Measurements from ENCODE around the gene CDK19. TPM values are rescaled to one million over a fixed set of nuclear protein-coding genes. Genes with fewer than 3 reads are reported as not detected.

The CDK19 gene
- polyA plus RNA-seq, 1 donor from 2014 or later, result 40.7 TPM

DNA sequence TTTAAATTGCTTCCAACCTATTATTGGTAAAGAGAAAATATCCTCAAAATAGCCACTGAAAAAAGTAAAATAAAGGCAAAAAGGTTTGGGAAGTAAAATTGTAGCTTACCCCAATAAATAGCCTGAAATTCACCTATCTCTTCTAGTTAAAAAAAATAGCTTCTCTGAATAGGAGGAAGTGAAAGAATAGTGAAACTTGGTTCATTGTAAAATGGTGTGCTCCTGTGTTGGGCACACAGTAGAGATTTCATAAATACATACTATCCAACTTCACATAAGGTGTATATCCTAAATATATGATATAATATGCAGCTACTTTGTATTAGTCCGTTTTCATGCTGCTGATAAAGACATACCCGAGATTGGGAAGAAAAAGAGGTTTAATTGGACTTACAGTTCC lies 45.3 kb downstream of the CDK19 start:
- Histone ChIP-seq H3F3A (ENCODE audit: insufficient read depth, low read length, poor library complexity, severe bottlenecking) (no peaks in the 10 kb centered on the region), H2AFZ (ENCODE audit: low read depth, low read length) (no peak overlapping the region), H3K36me3 (ENCODE audit: insufficient read depth, low read length) (no peaks in the 10 kb centered on the region), H3K27me3 (ENCODE audit: insufficient read depth, low read depth, low read length) (no peaks in the 10 kb centered on the region), H3K27ac (ENCODE audit: low read length) (no peak overlapping the region), H3K9ac (ENCODE audit: low read length) (no peak overlapping the region), H3K9me2 (ENCODE audit: insufficient read depth, low read length) (no peaks in the 10 kb centered on the region), H3K4me2 (ENCODE audit: low read length) (no peak overlapping the region), H3K4me3 (ENCODE audit: low read length) (no peak overlapping the region), H3K9me3 (ENCODE audit: low read length) (no peaks in the 10 kb centered on the region), H3K79me2 (replicated peaks; ENCODE audit: insufficient read depth, low read length) (peaks cover 5% of the 10 kb centered on the region), H4K20me1 (ENCODE audit: insufficient read depth) (no peaks in the 10 kb centered on the region)
- TF ChIP-seq EZH2 (IDR thresholded peaks at IDR 0.05; ENCODE audit: borderline replicate concordance, insufficient read depth, low read length, poor library complexity, severe bottlenecking) (no peak), SMC3 (conservative IDR thresholded peaks at IDR 0.05; ENCODE audit: poor library complexity) (no peak), TAF1 (IDR thresholded peaks at IDR 0.05; ENCODE audit: low read depth) (no peak), POLR2AphosphoS5 (IDR thresholded peaks at IDR 0.05) (no peak), RAD21 (conservative IDR thresholded peaks at IDR 0.05) (no peak)
- TF ChIP-seq, protein P1, sequence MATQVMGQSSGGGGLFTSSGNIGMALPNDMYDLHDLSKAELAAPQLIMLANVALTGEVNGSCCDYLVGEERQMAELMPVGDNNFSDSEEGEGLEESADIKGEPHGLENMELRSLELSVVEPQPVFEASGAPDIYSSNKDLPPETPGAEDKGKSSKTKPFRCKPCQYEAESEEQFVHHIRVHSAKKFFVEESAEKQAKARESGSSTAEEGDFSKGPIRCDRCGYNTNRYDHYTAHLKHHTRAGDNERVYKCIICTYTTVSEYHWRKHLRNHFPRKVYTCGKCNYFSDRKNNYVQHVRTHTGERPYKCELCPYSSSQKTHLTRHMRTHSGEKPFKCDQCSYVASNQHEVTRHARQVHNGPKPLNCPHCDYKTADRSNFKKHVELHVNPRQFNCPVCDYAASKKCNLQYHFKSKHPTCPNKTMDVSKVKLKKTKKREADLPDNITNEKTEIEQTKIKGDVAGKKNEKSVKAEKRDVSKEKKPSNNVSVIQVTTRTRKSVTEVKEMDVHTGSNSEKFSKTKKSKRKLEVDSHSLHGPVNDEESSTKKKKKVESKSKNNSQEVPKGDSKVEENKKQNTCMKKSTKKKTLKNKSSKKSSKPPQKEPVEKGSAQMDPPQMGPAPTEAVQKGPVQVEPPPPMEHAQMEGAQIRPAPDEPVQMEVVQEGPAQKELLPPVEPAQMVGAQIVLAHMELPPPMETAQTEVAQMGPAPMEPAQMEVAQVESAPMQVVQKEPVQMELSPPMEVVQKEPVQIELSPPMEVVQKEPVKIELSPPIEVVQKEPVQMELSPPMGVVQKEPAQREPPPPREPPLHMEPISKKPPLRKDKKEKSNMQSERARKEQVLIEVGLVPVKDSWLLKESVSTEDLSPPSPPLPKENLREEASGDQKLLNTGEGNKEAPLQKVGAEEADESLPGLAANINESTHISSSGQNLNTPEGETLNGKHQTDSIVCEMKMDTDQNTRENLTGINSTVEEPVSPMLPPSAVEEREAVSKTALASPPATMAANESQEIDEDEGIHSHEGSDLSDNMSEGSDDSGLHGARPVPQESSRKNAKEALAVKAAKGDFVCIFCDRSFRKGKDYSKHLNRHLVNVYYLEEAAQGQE (IDR thresholded peaks at IDR 0.05; ENCODE audit: borderline replicate concordance), result no peak

GRCh38 chr6:110768057-110768456 lies 47.2 kb downstream of the CDK19 start:
- TF ChIP-seq EZH2 (IDR thresholded peaks at IDR 0.05; ENCODE audit: borderline replicate concordance, insufficient read depth, low read length, poor library complexity, severe bottlenecking), result no peak
- TF ChIP-seq, protein P2, sequence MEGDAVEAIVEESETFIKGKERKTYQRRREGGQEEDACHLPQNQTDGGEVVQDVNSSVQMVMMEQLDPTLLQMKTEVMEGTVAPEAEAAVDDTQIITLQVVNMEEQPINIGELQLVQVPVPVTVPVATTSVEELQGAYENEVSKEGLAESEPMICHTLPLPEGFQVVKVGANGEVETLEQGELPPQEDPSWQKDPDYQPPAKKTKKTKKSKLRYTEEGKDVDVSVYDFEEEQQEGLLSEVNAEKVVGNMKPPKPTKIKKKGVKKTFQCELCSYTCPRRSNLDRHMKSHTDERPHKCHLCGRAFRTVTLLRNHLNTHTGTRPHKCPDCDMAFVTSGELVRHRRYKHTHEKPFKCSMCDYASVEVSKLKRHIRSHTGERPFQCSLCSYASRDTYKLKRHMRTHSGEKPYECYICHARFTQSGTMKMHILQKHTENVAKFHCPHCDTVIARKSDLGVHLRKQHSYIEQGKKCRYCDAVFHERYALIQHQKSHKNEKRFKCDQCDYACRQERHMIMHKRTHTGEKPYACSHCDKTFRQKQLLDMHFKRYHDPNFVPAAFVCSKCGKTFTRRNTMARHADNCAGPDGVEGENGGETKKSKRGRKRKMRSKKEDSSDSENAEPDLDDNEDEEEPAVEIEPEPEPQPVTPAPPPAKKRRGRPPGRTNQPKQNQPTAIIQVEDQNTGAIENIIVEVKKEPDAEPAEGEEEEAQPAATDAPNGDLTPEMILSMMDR (IDR thresholded peaks at IDR 0.05; ENCODE audit: poor library complexity, severe bottlenecking), result no peak

DNA sequence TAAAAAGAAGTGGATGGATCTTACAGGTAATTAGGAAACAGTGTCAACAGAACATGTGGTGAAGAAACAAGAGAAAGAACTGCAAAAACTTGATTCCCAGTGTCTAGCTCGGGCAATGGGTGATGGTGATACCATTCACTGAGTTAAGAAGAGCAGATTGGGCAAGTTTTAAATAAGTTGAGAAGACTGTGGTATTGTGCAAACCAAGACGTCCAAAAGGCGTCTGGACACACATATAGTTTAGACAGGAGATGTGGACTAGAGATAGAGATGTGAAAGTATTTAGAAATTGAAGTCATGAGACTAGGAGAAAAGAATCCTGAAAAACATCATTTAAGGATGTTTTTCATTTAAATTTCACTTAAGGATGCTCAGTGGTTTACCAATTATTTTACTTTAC lies 53.9 kb downstream of the CDK19 start:
- Histone ChIP-seq H3K27ac (ENCODE audit: low read length) (no peak overlapping the region), H4K20me1 (ENCODE audit: insufficient read depth) (no peaks in the 10 kb centered on the region), H3F3A (ENCODE audit: insufficient read depth, low read length, poor library complexity, severe bottlenecking) (no peaks in the 10 kb centered on the region), H3K9me3 (ENCODE audit: low read length) (no peaks in the 10 kb centered on the region), H2AFZ (ENCODE audit: low read depth, low read length) (no peak overlapping the region), H3K4me2 (ENCODE audit: low read length) (no peak overlapping the region), H3K36me3 (ENCODE audit: insufficient read depth, low read length) (peaks cover 4% of the 10 kb centered on the region), H3K79me2 (replicated peaks; ENCODE audit: insufficient read depth, low read length) (no peaks in the 10 kb centered on the region), H3K9me2 (ENCODE audit: insufficient read depth, low read length) (no peaks in the 10 kb centered on the region), H3K9ac (ENCODE audit: low read length) (no peak overlapping the region), H3K4me3 (ENCODE audit: low read length) (no peak overlapping the region), H3K27me3 (ENCODE audit: insufficient read depth, low read depth, low read length) (no peaks in the 10 kb centered on the region)
- TF ChIP-seq RAD21 (conservative IDR thresholded peaks at IDR 0.05), result no peak
- TF ChIP-seq, protein P1 (IDR thresholded peaks at IDR 0.05; ENCODE audit: borderline replicate concordance), result no peak
- TF ChIP-seq POLR2AphosphoS5 (IDR thresholded peaks at IDR 0.05), result no peak
- TF ChIP-seq TAF1 (IDR thresholded peaks at IDR 0.05; ENCODE audit: low read depth), result no peak

More at GRCh38 chr6:110768057-110768456, 47.2 kb downstream of the CDK19 start:
- H3K36me3 ChIP-seq (ENCODE audit: insufficient read depth, low read length), result no peaks in the 10 kb centered on the region
- no peaks in the 10 kb centered on the region for H3K79me2 ChIP-seq (replicated peaks; ENCODE audit: insufficient read depth, low read length)
- no peaks in the 10 kb centered on the region for H3K9me3 ChIP-seq (ENCODE audit: low read length)
- H3K4me3 ChIP-seq (ENCODE audit: low read length), result no peak overlapping the region
- no peaks in the 10 kb centered on the region for H4K20me1 ChIP-seq (ENCODE audit: insufficient read depth)
- no peak overlapping the region for H3K4me2 ChIP-seq (ENCODE audit: low read length)
- no peak overlapping the region for H3K27ac ChIP-seq (ENCODE audit: low read length)
- no peak overlapping the region for H2AFZ ChIP-seq (ENCODE audit: low read depth, low read length)
- no peak overlapping the region for H3K9ac ChIP-seq (ENCODE audit: low read length)
- no peaks in the 10 kb centered on the region for H3K9me2 ChIP-seq (ENCODE audit: insufficient read depth, low read length)
- H3K27me3 ChIP-seq (ENCODE audit: insufficient read depth, low read depth, low read length), result no peaks in the 10 kb centered on the region
- no peaks in the 10 kb centered on the region for H3F3A ChIP-seq (ENCODE audit: insufficient read depth, low read length, poor library complexity, severe bottlenecking)

Data from neural cell (in vitro differentiated cells).